ENCODE results near the gene FXYD7.
"Not testable (repeated sequence)": the region's sequence is repeated elsewhere in the genome, so short reads cannot be mapped to it uniquely, and the experiment has no call there.

- TF ChIP-seq RAD21 (conservative IDR thresholded peaks at IDR 0.05); CTCF (IDR thresholded peaks at IDR 0.05; ENCODE audit: poor library complexity, severe bottlenecking); POLR2AphosphoS5 (IDR thresholded peaks at IDR 0.05); EP300 (conservative IDR thresholded peaks at IDR 0.05; ENCODE audit: poor library complexity, severe bottlenecking); EZH2 (IDR thresholded peaks at IDR 0.05; ENCODE audit: borderline replicate concordance, insufficient read depth, low read length, poor library complexity, severe bottlenecking); REST (IDR thresholded peaks at IDR 0.05; ENCODE audit: borderline replicate concordance); MXI1 (conservative IDR thresholded peaks at IDR 0.05; ENCODE audit: poor library complexity, severe bottlenecking); SMC3 (conservative IDR thresholded peaks at IDR 0.05; ENCODE audit: poor library complexity): not testable (repeated sequence)
Measured at GRCh38 chr19:35153129-35153522, 10.1 kb downstream of the FXYD7 start.

Measured in neural cell (in vitro differentiated cells).